Fibroblast of the aortic adventitia (primary cell): ENCODE results near the gene STOML1. TPM values are rescaled to one million over a fixed set of nuclear protein-coding genes. Genes with fewer than 3 reads are reported as not detected.

Experiments used
- DNase-seq: peaks from one replicate; pipeline ENCODE4 v3.0.0-alpha.2; 2010; ENCODE audit warnings: low read depth
- H3K4me3 ChIP-seq: 2 replicates; pipeline ENCODE4 v1.5.1; 2011; ENCODE audit warnings: low read depth, mild to moderate bottlenecking, control low read depth, low read length, moderate library complexity
- CTCF ChIP-seq: IDR thresholded peaks from 2 replicates; pipeline ENCODE4 v1.5.1; 2011; ENCODE audit warnings: mild to moderate bottlenecking, low read length, control low read depth, inconsistent platforms; ENCODE audit not compliant: insufficient read depth
- total RNA-seq: library from RNA; depleted of rRNA; stranded (reverse); fragments of >200 nt; gene quantifications from 2 replicates; pipeline ENCODE4 v1.2.3, GENCODE V29; 2012; ENCODE audit warnings: low replicate concordance

Gene STOML1
- total RNA-seq, 1 donor: 19.0 TPM

GRCh38 chr15:73972984-73973682 lies 19.0 kb downstream of the STOML1 start:
- peak; percentile 84 for DNase-seq
- peak overlapping the region; percentile 34 for H3K4me3 ChIP-seq
- peak; percentile 91 for TF ChIP-seq CTCF

GRCh38 chr15:73969151-73969759 lies 22.8 kb downstream of the STOML1 start:
- no peak for DNase-seq
- H3K4me3 ChIP-seq: no peak overlapping the region
- TF ChIP-seq CTCF: no peak

GRCh38 chr15:73968461-73968860 lies 23.6 kb downstream of the STOML1 start:
- TF ChIP-seq CTCF: no peak
- DNase-seq: no peak
- H3K4me3 ChIP-seq: no peak overlapping the region

- no peak overlapping the region for H3K4me3 ChIP-seq
- DNase-seq: no peak
- TF ChIP-seq CTCF: no peak
Observed at GRCh38 chr15:73965758-73966113, 26.4 kb downstream of the STOML1 start.

GRCh38 chr15:73965094-73965757 lies 26.9 kb downstream of the STOML1 start:
- no peak for TF ChIP-seq CTCF
- no peak for DNase-seq
- no peak overlapping the region for H3K4me3 ChIP-seq

- TF ChIP-seq CTCF: peak; percentile 98
- H3K4me3 ChIP-seq: no peak overlapping the region
Observed at GRCh38 chr15:73964736-73965093, 27.4 kb downstream of the STOML1 start.

More at GRCh38 chr15:73964736-73965093, 27.4 kb downstream of the STOML1 start:
- DNase-seq: peak; percentile 80
